Panc1 (cell line): Measurements from ENCODE around the gene GRAMD1B. TPM values are rescaled to one million over a fixed set of nuclear protein-coding genes. Genes with fewer than 3 reads are reported as not detected.

Experiments
- ATAC-seq: fragments of 200-7000 bp; cut with Tn5 transposase; 2 replicates; pipeline ENCODE4 v1.9.1; 2020; ENCODE audit warnings: mild to moderate bottlenecking, moderate library complexity
- BruUV-seq: library from RNA; stranded (reverse); fragments of 400-500 nt; replicated peaks from 2 replicates; lab custom pipeline; 2021; lab: Mats Ljungman, UMichigan
- CTCF ChIA-PET: fragments of 300-600 bp; sonication (Branson Sonifier 250); formaldehyde crosslinking; loops from one replicate; lab custom pipeline; 2022; ENCODE audit warnings: antibody characterized with exemption; lab: Charles Lee
- POLR2A ChIA-PET: fragments of 300-600 bp; sonication (Branson Sonifier 250); formaldehyde crosslinking; loops from one replicate; lab custom pipeline; 2022; ENCODE audit warnings: antibody characterized with exemption; lab: Charles Lee
- DNase-seq: peaks from one replicate; pipeline ENCODE4 v3.0.0-alpha.2; 2010; ENCODE audit warnings: low read depth, low spot score
- H3K27ac ChIP-seq: 2 replicates; pipeline ENCODE4 v1.5.1; 2011; ENCODE audit warnings: mild to moderate bottlenecking, low read length, inconsistent platforms
- H3K27me3 ChIP-seq: fragments of 200-500 bp; sonication (Bioruptor generic); 2 replicates; pipeline ENCODE4 v1.6.0; 2014; ENCODE audit warnings: low read length, inconsistent platforms; ENCODE audit not compliant: control insufficient read depth, insufficient read depth
- H3K36me3 ChIP-seq: fragments of 200-500 bp; sonication (Bioruptor generic); 2 replicates; pipeline ENCODE4 v1.5.1; 2014; ENCODE audit warnings: inconsistent platforms, mild to moderate bottlenecking, low read length, moderate library complexity; ENCODE audit not compliant: control insufficient read depth, insufficient read depth
- H3K4me1 ChIP-seq: 2 replicates; pipeline ENCODE4 v1.5.1; 2011; ENCODE audit warnings: inconsistent platforms, mild to moderate bottlenecking, low read length, moderate library complexity; ENCODE audit not compliant: control insufficient read depth, insufficient read depth
- H3K4me3 ChIP-seq, 2 experiments: 2 replicates each; pipeline ENCODE4 v1.5.1; 2011 to 2012; ENCODE audit warnings: low read depth in 2 of 2, low read length in 2 of 2, mild to moderate bottlenecking in 2 of 2, inconsistent platforms in 1 of 2, moderate library complexity in 1 of 2
- H3K9me3 ChIP-seq: fragments of 200-500 bp; sonication (Bioruptor generic); 2 replicates; pipeline ENCODE4 v1.5.1; 2014; ENCODE audit warnings: low read depth, mild to moderate bottlenecking, inconsistent platforms, low read length, moderate library complexity; ENCODE audit not compliant: control insufficient read depth, insufficient read depth
- POLR2AphosphoS5 ChIP-seq: IDR thresholded peaks from 2 replicates; pipeline ENCODE4 v1.6.1; 2012; ENCODE audit warnings: mild to moderate bottlenecking, low read depth, low read length, moderate library complexity
- SIN3A ChIP-seq: IDR thresholded peaks from 2 replicates; pipeline ENCODE4 v1.6.1; 2012; ENCODE audit warnings: low read depth, mild to moderate bottlenecking, low read length, moderate library complexity, borderline replicate concordance; ENCODE audit not compliant: insufficient read depth
- TCF7L2 ChIP-seq: IDR thresholded peaks from 2 replicates; pipeline ENCODE4 v1.6.1; 2011; ENCODE audit warnings: mild to moderate bottlenecking, low read depth, low read length, inconsistent platforms
- in situ Hi-C: cut with HindIII; loops from 2 replicates; pipeline ENCODE4 v1.10.0; 2016; ENCODE audit warnings: low sequenced_read_pairs, low pct_unique_long_range_greater_than_20kb
- intact Hi-C: fragments of 100-400 bp; cut with micrococcal nuclease; formaldehyde crosslinking; loops from one replicate; pipeline ENCODE4 v1.10.0; 2022; ENCODE audit not compliant: unreplicated experiment
- total RNA-seq: library from RNA; stranded (reverse); gene quantifications from one replicate; pipeline ENCODE4 v1.2.1, GENCODE V29; 2021; ENCODE audit not compliant: unreplicated experiment
- TF ChIP-seq, protein P1 (sequence below): fragments of 450-650 bp; IDR thresholded peaks from 2 replicates; pipeline ENCODE4 v1.5.1; 2017; ENCODE audit warnings: mild to moderate bottlenecking
- TF ChIP-seq, protein P2 (sequence below), 2 experiments: IDR thresholded peaks; 2 replicates each; pipeline ENCODE4 v1.6.1; 2011 to 2012; ENCODE audit warnings: low read depth in 2 of 2, control low read depth in 1 of 2, low read length in 1 of 2, mild to moderate bottlenecking in 1 of 2, moderate library complexity in 1 of 2; ENCODE audit not compliant: insufficient read depth in 1 of 2

Gene GRAMD1B
- total RNA-seq, 1 experiment from 2014 or later = 0.46 TPM

- in situ Hi-C loops = no loop called here
- DNase-seq = no peak
- no peak overlapping the region for H3K27ac ChIP-seq
- no peak for ATAC-seq
- ChIA-PET CTCF (interaction anchor here (0.6 kb wide), 1 partner anchor 190 kb away, joined by 6 read pairs; no protein-coding TSS in a partner anchor), POLR2A (no interaction called here)
- TF ChIP-seq POLR2AphosphoS5 (no peak), SIN3A (no peak)
- TF ChIP-seq, protein P1, sequence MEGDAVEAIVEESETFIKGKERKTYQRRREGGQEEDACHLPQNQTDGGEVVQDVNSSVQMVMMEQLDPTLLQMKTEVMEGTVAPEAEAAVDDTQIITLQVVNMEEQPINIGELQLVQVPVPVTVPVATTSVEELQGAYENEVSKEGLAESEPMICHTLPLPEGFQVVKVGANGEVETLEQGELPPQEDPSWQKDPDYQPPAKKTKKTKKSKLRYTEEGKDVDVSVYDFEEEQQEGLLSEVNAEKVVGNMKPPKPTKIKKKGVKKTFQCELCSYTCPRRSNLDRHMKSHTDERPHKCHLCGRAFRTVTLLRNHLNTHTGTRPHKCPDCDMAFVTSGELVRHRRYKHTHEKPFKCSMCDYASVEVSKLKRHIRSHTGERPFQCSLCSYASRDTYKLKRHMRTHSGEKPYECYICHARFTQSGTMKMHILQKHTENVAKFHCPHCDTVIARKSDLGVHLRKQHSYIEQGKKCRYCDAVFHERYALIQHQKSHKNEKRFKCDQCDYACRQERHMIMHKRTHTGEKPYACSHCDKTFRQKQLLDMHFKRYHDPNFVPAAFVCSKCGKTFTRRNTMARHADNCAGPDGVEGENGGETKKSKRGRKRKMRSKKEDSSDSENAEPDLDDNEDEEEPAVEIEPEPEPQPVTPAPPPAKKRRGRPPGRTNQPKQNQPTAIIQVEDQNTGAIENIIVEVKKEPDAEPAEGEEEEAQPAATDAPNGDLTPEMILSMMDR = no peak
- peaks cover 21% of the 10 kb centered on the region for H3K27me3 ChIP-seq
- no peaks in the 10 kb centered on the region for H3K9me3 ChIP-seq
- H3K4me1 ChIP-seq = no peaks in the 10 kb centered on the region
- no TSS peak for BruUV-seq
- intact Hi-C loops = no loop called here
- no peaks in the 10 kb centered on the region for H3K36me3 ChIP-seq
- H3K4me3 ChIP-seq = no peak overlapping the region
Observed at GRCh38 chr11:123480290-123480815, 50.3 kb downstream of the GRAMD1B start.

DNA sequence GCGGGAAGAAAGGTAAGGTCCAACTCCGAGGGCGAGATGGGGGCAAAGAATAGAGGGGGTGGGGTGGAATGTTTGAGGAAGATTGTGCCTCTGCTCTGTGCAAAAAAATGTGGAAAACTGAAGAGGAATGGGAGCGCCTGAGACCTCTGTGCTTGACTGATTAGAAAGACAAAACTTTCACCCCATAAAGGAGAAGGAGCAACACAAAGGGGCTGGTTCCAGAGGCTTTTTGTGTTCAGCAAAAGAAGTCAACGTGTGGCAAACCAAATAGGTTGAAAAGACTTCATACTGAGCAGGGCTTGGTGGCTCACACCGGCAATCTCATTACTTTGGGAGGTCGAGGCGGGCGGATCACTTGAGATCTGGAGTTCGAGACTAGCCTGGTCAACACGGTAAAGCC is 50.8 kb downstream of the GRAMD1B start:
- in situ Hi-C loops = no loop called here
- no peak for ATAC-seq

More for the DNA sequence above, 50.8 kb downstream of the GRAMD1B start:
- Histone ChIP-seq H3K4me3 (no peak overlapping the region), H3K27me3 (peaks cover 21% of the 10 kb centered on the region), H3K27ac (no peak overlapping the region), H3K4me1 (no peaks in the 10 kb centered on the region), H3K9me3 (no peaks in the 10 kb centered on the region), H3K36me3 (no peaks in the 10 kb centered on the region)
- TF ChIP-seq POLR2AphosphoS5 (no peak), SIN3A (no peak), TCF7L2 (no peak)
- TF ChIP-seq, protein P2, sequence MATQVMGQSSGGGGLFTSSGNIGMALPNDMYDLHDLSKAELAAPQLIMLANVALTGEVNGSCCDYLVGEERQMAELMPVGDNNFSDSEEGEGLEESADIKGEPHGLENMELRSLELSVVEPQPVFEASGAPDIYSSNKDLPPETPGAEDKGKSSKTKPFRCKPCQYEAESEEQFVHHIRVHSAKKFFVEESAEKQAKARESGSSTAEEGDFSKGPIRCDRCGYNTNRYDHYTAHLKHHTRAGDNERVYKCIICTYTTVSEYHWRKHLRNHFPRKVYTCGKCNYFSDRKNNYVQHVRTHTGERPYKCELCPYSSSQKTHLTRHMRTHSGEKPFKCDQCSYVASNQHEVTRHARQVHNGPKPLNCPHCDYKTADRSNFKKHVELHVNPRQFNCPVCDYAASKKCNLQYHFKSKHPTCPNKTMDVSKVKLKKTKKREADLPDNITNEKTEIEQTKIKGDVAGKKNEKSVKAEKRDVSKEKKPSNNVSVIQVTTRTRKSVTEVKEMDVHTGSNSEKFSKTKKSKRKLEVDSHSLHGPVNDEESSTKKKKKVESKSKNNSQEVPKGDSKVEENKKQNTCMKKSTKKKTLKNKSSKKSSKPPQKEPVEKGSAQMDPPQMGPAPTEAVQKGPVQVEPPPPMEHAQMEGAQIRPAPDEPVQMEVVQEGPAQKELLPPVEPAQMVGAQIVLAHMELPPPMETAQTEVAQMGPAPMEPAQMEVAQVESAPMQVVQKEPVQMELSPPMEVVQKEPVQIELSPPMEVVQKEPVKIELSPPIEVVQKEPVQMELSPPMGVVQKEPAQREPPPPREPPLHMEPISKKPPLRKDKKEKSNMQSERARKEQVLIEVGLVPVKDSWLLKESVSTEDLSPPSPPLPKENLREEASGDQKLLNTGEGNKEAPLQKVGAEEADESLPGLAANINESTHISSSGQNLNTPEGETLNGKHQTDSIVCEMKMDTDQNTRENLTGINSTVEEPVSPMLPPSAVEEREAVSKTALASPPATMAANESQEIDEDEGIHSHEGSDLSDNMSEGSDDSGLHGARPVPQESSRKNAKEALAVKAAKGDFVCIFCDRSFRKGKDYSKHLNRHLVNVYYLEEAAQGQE (IDR thresholded peaks at IDR 0.05; ENCODE audit: insufficient read depth in 1 of 2, low read depth in 2 of 2, low read length in 1 of 2) = no peak
- TF ChIP-seq, protein P1 = no peak
- intact Hi-C loops = no loop called here
- ChIA-PET POLR2A (no interaction called here), CTCF (interaction anchor here (0.6 to 1.2 kb wide), 2 partner anchors 74 to 190 kb away, joined by 3 to 6 read pairs; no protein-coding TSS in a partner anchor)
- no TSS peak for BruUV-seq
- DNase-seq = no peak
